ENCODE results near the gene OSGEP. TPM values are rescaled to one million over a fixed set of nuclear protein-coding genes. Genes with fewer than 3 reads are reported as not detected.

The OSGEP gene
- total and polyA plus RNA-seq, 2 of the 13 experiments (the other 11 are each of a cell fraction or from before 2014, with no cell fraction given) = 39.7 to 41.1 TPM

- no peak for TF ChIP-seq GABPA (IDR thresholded peaks at IDR 0.05; ENCODE audit: low read depth, low read length)
- TF ChIP-seq GABPA (CRISPR knock-in tag; IDR thresholded peaks at IDR 0.05; ENCODE audit: low read depth) = no peak
- TF ChIP-seq ZBTB33 (CRISPR knock-in tag; IDR thresholded peaks at IDR 0.05) = 0 out of 2 replicates have a peak, but pooled peaks have one; percentile 26
- TF ChIP-seq NFIC (IDR thresholded peaks at IDR 0.05; ENCODE audit: low read length) = peak; percentile 52; the same call in 1 of the 2 replicates
- TF ChIP-seq TIGD3 (CRISPR knock-in tag; IDR thresholded peaks at IDR 0.05; ENCODE audit: borderline replicate concordance) = 0 out of 2 replicates have a peak, but pooled peaks have one; percentile 34
- TF ChIP-seq HNRNPLL (IDR thresholded peaks at IDR 0.05; ENCODE audit: low read depth, low read length, poor library complexity, severe bottlenecking) = peak; percentile 98
- 0 out of 2 replicates have a peak, but pooled peaks have one; percentile 23 for TF ChIP-seq ZFP41 (CRISPR knock-in tag; IDR thresholded peaks at IDR 0.05; ENCODE audit: borderline replicate concordance)
- peak; percentile 89 to 95 for TF ChIP-seq NR2F1 (CRISPR knock-in tag; IDR thresholded peaks at IDR 0.05)
- TF ChIP-seq ZNF558 (CRISPR knock-in tag; IDR thresholded peaks at IDR 0.05; ENCODE audit: borderline replicate concordance) = no peak
- 0 out of 2 replicates have a peak, but pooled peaks have one; percentile 30 for TF ChIP-seq SNAPC4 (CRISPR knock-in tag; IDR thresholded peaks at IDR 0.05)
- TF ChIP-seq LCORL (IDR thresholded peaks at IDR 0.05) = peak; percentile 88
- no peak; the same call in 1 of the 2 replicates for TF ChIP-seq LCORL (CRISPR knock-in tag; IDR thresholded peaks at IDR 0.05)
- TF ChIP-seq BORCS8-MEF2B (CRISPR knock-in tag; IDR thresholded peaks at IDR 0.05) = peak; percentile 71
- TF ChIP-seq ZSCAN29 (CRISPR knock-in tag; conservative IDR thresholded peaks at IDR 0.05) = no peak
- TF ChIP-seq ZNF292 (CRISPR knock-in tag; IDR thresholded peaks at IDR 0.05; ENCODE audit: borderline replicate concordance, low read depth) = peak; percentile 92
Measured at GRCh38 chr14:20429801-20430669, 24.6 kb downstream of the OSGEP start (continued).
